CD1c-positive myeloid dendritic cell (primary cell): Measurements from ENCODE around the gene CCDC102A.

Source experiments
- DNase-seq: peaks from one replicate; pipeline ENCODE4 v3.0.0-alpha.2; 2016; ENCODE audit errors: extremely low spot score

The CCDC102A gene

GRCh38 chr16:57537581-57538234, 1.3 kb upstream of the CCDC102A start:
- DNase-seq = peak; percentile 91

GRCh38 chr16:57537194-57537505, 779 bp upstream of the CCDC102A start:
- DNase-seq = no peak

GRCh38 chr16:57535680-57536305, 578 bp downstream of the CCDC102A start:
- peak; percentile 77 for DNase-seq

GRCh38 chr16:57534881-57535658, 1.3 kb downstream of the CCDC102A start:
- no peak for DNase-seq

- DNase-seq = no peak
Observed at GRCh38 chr16:57534337-57534880, 2.0 kb downstream of the CCDC102A start.

- no peak for DNase-seq
Observed at GRCh38 chr16:57533431-57534336, 2.7 kb downstream of the CCDC102A start.

GRCh38 chr16:57532266-57532625, 4.1 kb downstream of the CCDC102A start:
- no peak for DNase-seq

- no peak for DNase-seq
Observed at GRCh38 chr16:57531635-57532265, 4.6 kb downstream of the CCDC102A start.

GRCh38 chr16:57531253-57531575, 5.2 kb downstream of the CCDC102A start:
- DNase-seq = no peak

- peak; percentile 37 for DNase-seq
Observed at GRCh38 chr16:57530522-57531252, 5.7 kb downstream of the CCDC102A start.

GRCh38 chr16:57530104-57530521, 6.3 kb downstream of the CCDC102A start:
- DNase-seq = peak; percentile 47

GRCh38 chr16:57529391-57530103, 6.8 kb downstream of the CCDC102A start:
- no peak for DNase-seq

GRCh38 chr16:57528499-57529390, 7.6 kb downstream of the CCDC102A start:
- DNase-seq = no peak

GRCh38 chr16:57527610-57528360, 8.6 kb downstream of the CCDC102A start:
- no peak for DNase-seq

- DNase-seq = no peak
Observed at GRCh38 chr16:57527027-57527426, 9.3 kb downstream of the CCDC102A start.

GRCh38 chr16:57526498-57526897, 9.9 kb downstream of the CCDC102A start:
- DNase-seq = no peak

GRCh38 chr16:57525761-57526160, 10.6 kb downstream of the CCDC102A start:
- no peak for DNase-seq

GRCh38 chr16:57522960-57523359, 13.4 kb downstream of the CCDC102A start:
- peak; percentile 19 for DNase-seq
